Thymus (tissue), 11 donors: ENCODE measurements around the gene B3GNT7. TPM values are rescaled to one million over a fixed set of nuclear protein-coding genes. Genes with fewer than 3 reads are reported as not detected.

Source experiments
- DNase-seq, 9 donors: peaks; one replicate each; pipeline ENCODE4 v3.0.0-alpha.2; 2013; ENCODE audit warnings: low spot score in 9 of 9, low read depth in 6 of 9, missing footprints in 1 of 9
- H3K27ac ChIP-seq, 2 donors: one replicate each; pipeline ENCODE4 v1.5.1; 2013; ENCODE audit warnings: control low read depth in 1 of 2, low read depth in 1 of 2, low read length in 1 of 2, mild to moderate bottlenecking in 1 of 2, moderate library complexity in 1 of 2
- H3K27me3 ChIP-seq, 2 donors: one replicate each; pipeline ENCODE4 v1.5.1; 2013; ENCODE audit warnings: low read length in 1 of 2; ENCODE audit not compliant: control insufficient read depth in 2 of 2, insufficient read depth in 1 of 2
- H3K36me3 ChIP-seq, 2 donors: one replicate each; pipeline ENCODE4 v1.5.1; 2013; ENCODE audit warnings: low read length in 1 of 2, mild to moderate bottlenecking in 1 of 2, moderate library complexity in 1 of 2; ENCODE audit not compliant: control insufficient read depth in 2 of 2, insufficient read depth in 2 of 2
- H3K4me1 ChIP-seq, 2 donors: one replicate each; pipeline ENCODE4 v1.5.1; 2013; ENCODE audit warnings: low read length in 2 of 2; ENCODE audit not compliant: control insufficient read depth in 2 of 2, insufficient read depth in 2 of 2
- H3K4me3 ChIP-seq, 2 donors: one replicate each; pipeline ENCODE4 v1.5.1; 2013; ENCODE audit warnings: low read length in 2 of 2, control low read depth in 1 of 2, mild to moderate bottlenecking in 1 of 2
- H3K9me3 ChIP-seq, 2 donors: one replicate each; pipeline ENCODE4 v1.5.1; 2013; ENCODE audit warnings: low read length in 1 of 2, mild to moderate bottlenecking in 1 of 2; ENCODE audit not compliant: control insufficient read depth in 2 of 2, insufficient read depth in 1 of 2
- WGBS: extraction: QIAGEN DNeasy Blood & Tissue Kit; methylation state at CpG from one replicate; pipeline ENCODE4 v1.1.7; 2013; 5-methylcytosine and 5-hydroxymethylcytosine counted together
- polyA plus RNA-seq: library from polyadenylated mRNA; stranded (reverse); fragments of 200-250 nt; gene quantifications from one replicate; pipeline ENCODE4 v1.2.3, GENCODE V29; 2013
- total RNA-seq: library from RNA; stranded (reverse); fragments of 120-200 nt; gene quantifications from one replicate; pipeline ENCODE4 v1.2.4, GENCODE V29; 2013
- donor health status: healthy.

Gene B3GNT7
- total and polyA plus RNA-seq, 2 donors, result 1.8 to 2.2 TPM

GRCh38 chr2:231386446-231386845 is 9.1 kb upstream of the B3GNT7 start:
- H3K4me1 ChIP-seq, result peaks cover 0 to 4% of the 10 kb centered on the region in 2 donors
- WGBS, result 83% methylated on average over 3 of the region's 3 CpGs
- no peaks in the 10 kb centered on the region for H3K36me3 ChIP-seq
- H3K4me3 ChIP-seq, result no peak overlapping the region
- H3K27ac ChIP-seq, result no peak overlapping the region
- no peaks in the 10 kb centered on the region for H3K27me3 ChIP-seq
- H3K9me3 ChIP-seq, result peaks cover 0 to 3% of the 10 kb centered on the region in 2 donors
- DNase-seq, result no peak

GRCh38 chr2:231387904-231388724 is 7.4 kb upstream of the B3GNT7 start:
- Histone ChIP-seq H3K9me3 (peaks cover 0 to 3% of the 10 kb centered on the region in 2 donors), H3K27me3 (no peaks in the 10 kb centered on the region), H3K4me3 (no peak overlapping the region), H3K27ac (no peak overlapping the region), H3K36me3 (no peaks in the 10 kb centered on the region), H3K4me1 (peaks cover 0 to 20% of the 10 kb centered on the region in 2 donors)
- 82% methylated on average over 26 of the region's 26 CpGs for WGBS
- DNase-seq, result no peak

GRCh38 chr2:231388725-231389346 is 6.7 kb upstream of the B3GNT7 start:
- H3K4me1 ChIP-seq, result peaks cover 0 to 28% of the 10 kb centered on the region in 2 donors
- H3K27ac ChIP-seq, result no peak overlapping the region
- H3K9me3 ChIP-seq, result peaks cover 0 to 3% of the 10 kb centered on the region in 2 donors
- no peak for DNase-seq
- peaks cover 0 to 2% of the 10 kb centered on the region in 2 donors for H3K27me3 ChIP-seq
- no peaks in the 10 kb centered on the region for H3K36me3 ChIP-seq
- WGBS, result 95% methylated on average over 15 of the region's 15 CpGs
- H3K4me3 ChIP-seq, result no peak overlapping the region

GRCh38 chr2:231390667-231391066 is 4.8 kb upstream of the B3GNT7 start:
- H3K27me3 ChIP-seq, result peaks cover 14 to 18% of the 10 kb centered on the region in 2 donors
- peaks cover 0 to under 1% of the 10 kb centered on the region in 2 donors for H3K9me3 ChIP-seq
- peaks cover 0 to 41% of the 10 kb centered on the region in 2 donors for H3K4me1 ChIP-seq
- no peaks in the 10 kb centered on the region for H3K36me3 ChIP-seq
- no peak overlapping the region for H3K4me3 ChIP-seq
- DNase-seq, result no peak
- WGBS, result 80% methylated on average over 8 of the region's 8 CpGs
- no peak overlapping the region for H3K27ac ChIP-seq

GRCh38 chr2:231391981-231392380 is 3.5 kb upstream of the B3GNT7 start:
- DNase-seq, result peak in 1 of 9 donors; percentile 29
- H3K9me3 ChIP-seq, result no peaks in the 10 kb centered on the region
- WGBS, result 43% methylated on average over 7 of the region's 7 CpGs
- peaks cover 0 to 45% of the 10 kb centered on the region in 2 donors for H3K4me1 ChIP-seq
- no peak overlapping the region for H3K27ac ChIP-seq
- peaks cover 27 to 31% of the 10 kb centered on the region in 2 donors for H3K27me3 ChIP-seq
- H3K4me3 ChIP-seq, result no peak overlapping the region
- no peaks in the 10 kb centered on the region for H3K36me3 ChIP-seq

- Histone ChIP-seq H3K27me3 (peaks cover 28 to 37% of the 10 kb centered on the region in 2 donors), H3K9me3 (no peaks in the 10 kb centered on the region), H3K27ac (no peak overlapping the region), H3K36me3 (no peaks in the 10 kb centered on the region), H3K4me3 (no peak overlapping the region), H3K4me1 (peaks cover 0 to 45% of the 10 kb centered on the region in 2 donors)
- 95% methylated on average over 14 of the region's 14 CpGs for WGBS
- no peak for DNase-seq
Observed at GRCh38 chr2:231392431-231393148, 2.9 kb upstream of the B3GNT7 start.

GRCh38 chr2:231393149-231394131 is 2.1 kb upstream of the B3GNT7 start:
- Histone ChIP-seq H3K36me3 (no peaks in the 10 kb centered on the region), H3K27ac (peak overlapping the region in 1 of 2 donors; percentile 37), H3K4me3 (no peak overlapping the region), H3K4me1 (peaks cover 0 to 41% of the 10 kb centered on the region in 2 donors), H3K27me3 (peaks cover 28 to 41% of the 10 kb centered on the region in 2 donors), H3K9me3 (no peaks in the 10 kb centered on the region)
- peak in 2 of 9 donors; percentile 29 to 49 for DNase-seq
- WGBS, result 78% methylated on average over 17 of the region's 17 CpGs
